ENCODE measurements around the gene ERN1.
"Not testable (repeated sequence)": the region's sequence is repeated elsewhere in the genome, so short reads cannot be mapped to it uniquely, and the experiment has no call there.

Gene ERN1

GRCh38 chr17:64020056-64020766 lies 109.7 kb downstream of the ERN1 start, which contains the start of gene ICAM2:
Gene ICAM2, minus strand, starts transcription at chr17:64020633. Its CDS starts 13,942 bp downstream, at chr17:64006691.
- Mint-ChIP-seq H3K27ac (peak within 1 kb of the TSS; percentile 48), H3K36me3 (ENCODE audit: low read depth) (no peaks in the 10 kb centered on the region), H3K4me3 (peak within 1 kb of the TSS; percentile 43), H3K4me1 (peaks cover 28% of the 10 kb centered on the region), H3K9me3 (no peaks in the 10 kb centered on the region), H3K27me3 (ENCODE audit: low read depth, poor library complexity) (peaks cover 24% of the 10 kb centered on the region)
- no peak for DNase-seq
- no peak for TF ChIP-seq CTCF (IDR thresholded peaks at IDR 0.05)

GRCh38 chr17:64019551-64019961 lies 110.4 kb downstream of the ERN1 start:
- not testable (repeated sequence) for DNase-seq; H3K27ac Mint-ChIP-seq; H3K36me3 Mint-ChIP-seq (ENCODE audit: low read depth); H3K4me3 Mint-ChIP-seq; H3K9me3 Mint-ChIP-seq
- H3K4me1 Mint-ChIP-seq = peaks cover 28% of the 10 kb centered on the region
- H3K27me3 Mint-ChIP-seq (ENCODE audit: low read depth, poor library complexity) = peaks cover 27% of the 10 kb centered on the region

GRCh38 chr17:64017381-64017980 lies 112.5 kb downstream of the ERN1 start:
- peak; percentile 38 for TF ChIP-seq CTCF (IDR thresholded peaks at IDR 0.05)
- DNase-seq = no peak
- Mint-ChIP-seq H3K27ac (no peak overlapping the region), H3K9me3 (no peaks in the 10 kb centered on the region), H3K36me3 (ENCODE audit: low read depth) (no peaks in the 10 kb centered on the region), H3K27me3 (ENCODE audit: low read depth, poor library complexity) (peaks cover 21% of the 10 kb centered on the region), H3K4me1 (peaks cover 28% of the 10 kb centered on the region), H3K4me3 (no peak overlapping the region)

GRCh38 chr17:64016974-64017373 lies 113.0 kb downstream of the ERN1 start:
- Mint-ChIP-seq H3K4me3 (no peak overlapping the region), H3K27me3 (ENCODE audit: low read depth, poor library complexity) (peaks cover 25% of the 10 kb centered on the region), H3K4me1 (peaks cover 28% of the 10 kb centered on the region), H3K27ac (no peak overlapping the region), H3K36me3 (ENCODE audit: low read depth) (no peaks in the 10 kb centered on the region), H3K9me3 (no peaks in the 10 kb centered on the region)
- DNase-seq = no peak
- TF ChIP-seq CTCF (IDR thresholded peaks at IDR 0.05) = no peak

- H3K9me3 Mint-ChIP-seq = no peaks in the 10 kb centered on the region
- H3K4me3 Mint-ChIP-seq = no peak overlapping the region
- no peaks in the 10 kb centered on the region for H3K36me3 Mint-ChIP-seq (ENCODE audit: low read depth)
- H3K4me1 Mint-ChIP-seq = peaks cover 25% of the 10 kb centered on the region
- no peak overlapping the region for H3K27ac Mint-ChIP-seq
- H3K27me3 Mint-ChIP-seq (ENCODE audit: low read depth, poor library complexity) = peaks cover 31% of the 10 kb centered on the region
- no peak for DNase-seq
- TF ChIP-seq CTCF (IDR thresholded peaks at IDR 0.05) = no peak
Observed at GRCh38 chr17:64016231-64016784, 113.6 kb downstream of the ERN1 start.

GRCh38 chr17:64015447-64015846 lies 114.5 kb downstream of the ERN1 start:
- Mint-ChIP-seq H3K36me3 (ENCODE audit: low read depth) (no peaks in the 10 kb centered on the region), H3K4me3 (no peak overlapping the region), H3K9me3 (no peaks in the 10 kb centered on the region), H3K27ac (no peak overlapping the region), H3K27me3 (ENCODE audit: low read depth, poor library complexity) (peaks cover 28% of the 10 kb centered on the region), H3K4me1 (peaks cover 18% of the 10 kb centered on the region)
- no peak for TF ChIP-seq CTCF (IDR thresholded peaks at IDR 0.05)
- DNase-seq = no peak
